GM03348 (cell line): ENCODE data around the gene PTTG1IP.
"Not testable (repeated sequence)": the region's sequence is repeated elsewhere in the genome, so short reads cannot be mapped to it uniquely, and the experiment has no call there.

ENCODE experiments used
- DNase-seq: peaks from one replicate; pipeline ENCODE4 v3.0.0; 2012; ENCODE audit warnings: low spot score

PTTG1IP gene

DNA sequence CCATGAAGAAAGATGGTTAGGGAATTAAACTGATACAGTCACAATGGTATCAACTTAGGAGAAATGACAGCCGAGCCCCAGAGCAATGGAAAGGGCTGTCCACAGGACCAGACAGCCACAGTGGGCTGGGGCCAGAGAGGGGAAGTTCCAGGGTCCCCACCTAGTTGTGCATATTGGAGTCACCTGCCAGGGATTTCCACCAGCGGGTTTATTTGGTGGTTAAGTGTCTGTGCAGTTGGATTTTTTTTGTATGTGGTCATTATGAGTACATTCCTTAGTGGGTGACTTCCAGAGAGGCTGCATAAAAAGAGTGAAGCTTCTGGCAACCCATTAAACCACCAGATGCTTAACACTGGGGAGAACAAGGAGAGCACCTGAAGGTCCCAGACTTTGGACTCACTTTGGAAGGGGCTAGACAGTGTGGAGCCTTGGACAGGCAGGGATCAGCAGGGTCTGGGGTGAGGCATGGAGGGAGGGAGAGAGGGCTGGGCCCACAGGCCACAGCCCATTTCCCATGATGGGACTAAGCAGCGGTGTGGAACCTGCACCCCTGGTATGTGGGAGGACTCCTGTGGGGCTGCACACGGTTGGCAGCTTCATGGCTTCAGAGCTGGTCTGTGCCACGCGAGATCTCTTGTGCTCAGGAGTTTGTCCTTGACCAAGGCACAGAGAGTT is 7.8 kb upstream of the PTTG1IP start:
- DNase-seq = peak; percentile 76

DNA sequence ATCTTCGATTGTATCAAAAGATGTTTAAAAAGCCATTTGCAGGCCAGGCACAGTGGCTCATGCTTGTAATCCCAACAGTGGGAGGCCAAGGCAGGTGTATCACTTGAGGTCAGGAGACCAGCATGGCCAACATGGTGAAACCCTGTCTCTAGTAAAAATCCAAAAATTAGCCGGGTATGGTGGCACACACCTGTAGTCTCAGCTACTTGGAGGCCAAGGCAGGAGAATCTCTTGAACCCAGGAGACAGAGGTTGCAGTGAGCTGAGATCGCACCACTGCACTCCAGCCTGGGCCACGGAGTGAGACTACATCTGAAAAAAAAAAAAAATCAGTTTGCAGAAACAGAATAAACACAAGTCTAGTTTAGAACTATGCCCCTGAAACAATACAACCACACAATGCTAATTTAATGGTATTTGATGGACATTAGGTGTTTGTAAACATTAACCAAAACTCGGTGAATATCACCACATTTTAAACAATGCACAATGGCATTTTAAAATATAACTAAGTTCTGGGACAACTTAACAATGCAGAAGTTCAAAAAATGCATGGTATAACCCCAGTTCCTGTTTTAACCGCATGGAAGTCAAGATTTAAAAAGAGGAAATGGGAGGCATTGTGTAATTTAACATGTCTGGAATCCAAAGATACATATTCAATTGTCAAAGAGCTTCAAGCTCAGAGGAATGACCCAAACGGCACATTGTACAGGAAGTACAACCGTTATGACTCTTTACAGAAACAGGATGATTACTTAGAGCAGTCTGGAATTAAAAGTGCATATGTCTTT is 7.1 kb upstream of the PTTG1IP start:
- peak; percentile 53 for DNase-seq

DNA sequence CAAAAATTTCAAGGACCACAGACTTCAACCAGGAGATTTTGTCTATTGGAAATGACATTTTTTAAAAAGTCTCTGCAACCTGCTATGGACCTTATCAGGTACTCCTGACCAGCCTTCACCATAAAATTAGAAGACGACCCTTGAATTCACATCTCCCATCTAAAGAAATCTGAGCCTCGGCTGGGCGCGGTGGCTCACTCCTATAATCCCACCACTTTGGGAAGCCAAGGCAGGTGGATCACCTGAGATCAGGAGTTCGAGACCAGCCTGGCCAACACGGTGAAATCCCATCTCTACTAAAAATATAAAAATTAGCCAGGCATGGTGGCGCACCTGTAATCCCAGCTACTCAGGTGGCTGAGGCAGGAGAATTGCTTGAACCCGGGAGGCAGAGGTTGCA is 5.7 kb upstream of the PTTG1IP start:
- DNase-seq = not testable (repeated sequence)

DNA sequence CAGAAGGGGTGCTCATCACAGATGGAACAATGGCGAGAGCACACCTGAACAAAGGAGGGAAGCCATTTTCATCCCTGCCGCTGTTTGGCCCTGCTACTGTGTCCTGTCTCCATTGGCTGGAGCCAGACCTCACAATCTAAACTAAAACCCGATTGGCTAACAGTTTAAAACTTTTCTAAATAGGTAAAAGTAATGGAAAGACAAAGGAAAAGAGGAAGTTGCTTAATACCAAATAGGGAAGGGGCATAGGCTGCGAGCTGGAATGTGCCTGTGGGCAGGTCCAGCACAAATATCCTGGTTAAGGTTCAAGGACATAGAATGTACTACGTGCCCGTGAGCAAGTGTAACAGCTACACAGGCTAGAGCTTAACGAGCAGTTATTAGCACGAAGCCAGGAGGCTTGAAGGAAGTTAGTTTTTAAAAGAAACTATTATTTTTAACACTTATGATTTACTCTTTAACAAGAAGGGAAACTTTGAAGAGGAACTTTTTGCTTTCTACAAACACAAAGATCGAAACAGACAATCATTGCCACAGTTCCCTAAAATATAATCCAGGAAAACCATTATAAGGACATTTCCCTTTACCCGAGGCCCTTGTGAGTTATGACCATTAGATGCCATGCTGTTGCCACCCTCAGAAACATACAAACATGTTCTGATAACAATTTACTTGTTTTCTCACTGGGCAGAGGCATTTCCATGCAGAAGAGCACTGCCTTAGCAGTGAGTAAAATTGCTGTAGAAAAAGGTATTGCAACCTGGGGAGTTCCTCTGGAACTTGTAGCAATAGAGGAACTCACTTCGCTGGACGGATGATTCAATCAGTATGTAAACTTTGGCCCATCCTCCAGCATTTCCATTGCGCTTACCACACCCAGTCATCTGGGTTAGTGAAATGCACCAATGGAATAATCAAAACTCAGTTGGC is 4.8 kb upstream of the PTTG1IP start:
- DNase-seq = no peak

DNA sequence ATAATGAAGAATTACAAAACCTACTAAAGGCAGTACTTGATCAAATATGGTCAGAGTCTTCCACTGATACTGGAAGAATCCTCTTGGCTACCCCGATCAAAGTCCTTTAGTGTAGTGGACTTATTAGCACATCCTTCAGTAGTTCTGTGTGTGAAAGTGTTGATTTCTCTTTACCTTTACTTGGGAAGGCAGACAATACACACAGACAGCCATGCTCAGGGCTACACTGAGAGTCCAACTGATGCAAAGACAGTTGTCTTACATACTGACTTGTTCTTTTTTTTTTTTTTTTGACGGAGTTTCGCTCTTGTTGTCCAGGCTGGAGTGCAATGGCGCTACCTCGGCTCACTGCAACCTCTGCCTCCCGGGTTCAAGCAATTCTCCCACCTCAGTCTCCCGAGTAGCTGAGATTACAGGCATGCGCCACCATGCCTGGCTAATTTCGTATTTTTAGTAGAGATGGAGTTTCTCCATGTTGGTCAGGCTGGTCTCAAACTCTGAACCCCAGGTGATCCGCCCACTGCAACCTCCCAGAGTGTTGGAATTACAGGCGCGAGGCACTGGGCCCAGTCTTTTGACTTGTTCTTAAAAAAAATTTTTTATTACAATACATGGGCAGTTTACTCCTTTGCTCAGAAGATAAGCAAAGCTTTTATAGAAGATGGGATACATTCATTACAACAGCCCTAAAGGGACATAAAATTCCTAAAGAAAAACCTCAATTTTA is 3.5 kb upstream of the PTTG1IP start:
- DNase-seq = no peak

DNA sequence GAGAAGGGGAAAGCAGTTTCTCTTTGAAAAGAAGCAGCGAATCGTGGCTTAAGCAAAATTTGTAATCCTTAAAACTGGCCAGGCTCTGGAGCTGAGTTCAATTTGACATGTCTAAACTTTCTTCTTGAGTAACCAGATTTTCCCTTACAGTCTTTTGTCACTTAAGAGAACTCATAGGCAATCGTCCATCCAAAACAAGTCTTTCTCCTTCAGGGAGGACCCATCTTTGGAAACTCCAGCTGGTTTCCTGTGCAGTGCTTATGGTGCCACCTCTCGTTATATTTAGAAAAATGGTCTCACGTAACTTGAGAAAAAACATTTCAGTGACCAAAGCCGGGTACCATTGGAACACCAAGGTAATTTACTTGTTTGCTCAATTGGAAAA is 1.8 kb upstream of the PTTG1IP start:
- DNase-seq = peak; percentile 59

DNA sequence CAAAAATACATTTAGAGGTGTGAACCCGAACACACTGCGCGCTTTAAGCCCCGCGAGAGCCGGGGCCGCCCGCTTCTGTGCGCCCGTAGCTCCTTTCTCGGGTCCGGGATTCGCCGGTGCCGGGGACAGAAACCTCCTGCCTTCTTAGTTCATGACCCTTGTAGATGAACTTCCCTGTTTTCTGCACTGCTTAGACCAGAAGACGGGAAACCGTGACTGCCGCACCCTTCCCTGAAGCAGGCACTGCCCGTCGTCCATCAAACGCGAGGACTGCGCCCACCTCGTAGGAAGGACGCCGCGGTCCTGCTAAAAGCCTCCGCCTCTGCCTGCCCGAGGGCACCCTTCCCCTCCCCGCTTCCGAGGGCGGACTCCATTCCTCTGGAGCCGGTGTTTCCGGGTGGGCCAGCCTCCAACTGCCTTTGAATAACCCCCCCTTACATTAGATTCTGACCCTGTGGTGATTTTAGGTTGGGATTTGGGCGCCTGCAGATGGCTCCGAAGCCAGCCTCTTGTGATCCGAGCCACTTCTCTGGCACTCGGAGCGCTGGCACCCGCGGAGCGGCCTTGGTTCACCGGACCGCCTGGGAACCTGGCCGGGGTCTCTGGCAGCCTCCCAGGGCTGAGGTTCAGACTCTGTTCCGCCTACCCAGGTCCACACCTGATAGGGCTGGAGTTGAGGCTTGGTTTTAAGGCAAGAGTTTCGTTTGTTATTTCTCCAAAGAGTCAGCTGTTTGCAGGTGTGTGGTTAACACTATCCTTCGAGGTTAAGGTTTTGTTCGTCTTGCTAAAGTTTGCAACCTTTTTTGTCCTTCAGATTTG is 1.2 kb upstream of the PTTG1IP start:
- DNase-seq = peak; percentile 56

DNA sequence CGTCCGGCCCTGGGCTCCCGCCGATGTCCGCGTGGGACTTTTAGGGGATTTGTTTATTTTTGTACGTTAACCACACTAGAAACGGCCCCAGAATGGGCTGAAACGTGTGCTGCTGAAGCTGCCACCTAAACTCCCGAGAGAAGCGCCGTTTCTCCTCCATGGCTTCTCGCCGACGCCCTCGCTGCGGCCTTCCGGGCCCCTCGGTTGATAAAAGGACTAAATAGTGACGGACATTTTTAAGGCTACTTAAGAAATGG is 678 bp upstream of the PTTG1IP start:
- DNase-seq = no peak

DNA sequence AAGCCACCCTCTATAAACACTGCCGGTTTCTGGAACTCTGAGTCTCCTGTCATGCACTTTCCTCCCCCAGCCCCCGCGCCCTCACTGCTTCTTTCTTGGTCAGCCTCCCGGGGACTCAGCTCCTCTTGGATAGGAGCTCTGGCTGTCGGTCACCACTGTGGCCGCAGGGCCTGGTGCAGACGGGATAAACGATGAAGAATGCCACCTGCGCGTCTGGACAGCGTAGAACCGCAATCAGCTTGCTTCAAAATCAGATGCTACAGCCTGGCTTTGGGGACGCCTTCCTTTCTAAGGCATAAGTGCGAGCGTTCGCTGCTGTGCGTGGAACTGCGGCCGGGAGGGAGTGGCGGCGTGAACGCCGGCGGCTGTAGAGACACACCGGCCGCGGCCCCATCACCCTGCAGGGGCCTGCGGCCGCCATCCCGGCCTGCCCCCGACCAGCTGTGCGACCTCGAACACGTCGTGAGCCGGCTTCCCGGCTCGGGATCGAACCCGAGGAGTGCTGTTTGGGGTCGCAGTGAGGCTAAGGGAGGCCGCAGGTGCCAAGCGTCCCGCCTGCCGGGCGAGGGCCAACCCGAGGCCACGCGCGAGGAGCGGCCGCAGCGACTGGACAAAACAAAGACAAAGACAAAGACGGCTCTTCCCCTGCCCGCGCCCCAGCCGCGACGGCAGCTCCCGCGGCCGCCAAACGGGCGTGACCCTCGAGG is 688 bp downstream of the PTTG1IP start:
- DNase-seq = peak; percentile 29

DNA sequence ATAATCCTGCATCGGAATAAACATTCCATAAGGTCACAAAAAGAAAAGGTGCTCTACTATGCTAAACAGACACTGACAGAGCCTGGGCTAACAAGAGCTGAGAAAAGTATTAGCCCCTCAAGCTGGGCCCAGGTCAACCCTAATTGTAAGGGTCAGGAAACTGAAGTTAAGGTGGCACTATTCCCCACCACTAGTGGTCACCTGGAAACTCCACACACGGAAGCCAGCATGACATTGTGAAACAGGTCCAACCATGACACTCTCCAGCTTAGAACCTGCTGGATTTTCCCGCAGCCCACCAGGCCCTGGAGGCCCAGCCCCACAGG is 1.2 kb downstream of the PTTG1IP start:
- DNase-seq = no peak

DNA sequence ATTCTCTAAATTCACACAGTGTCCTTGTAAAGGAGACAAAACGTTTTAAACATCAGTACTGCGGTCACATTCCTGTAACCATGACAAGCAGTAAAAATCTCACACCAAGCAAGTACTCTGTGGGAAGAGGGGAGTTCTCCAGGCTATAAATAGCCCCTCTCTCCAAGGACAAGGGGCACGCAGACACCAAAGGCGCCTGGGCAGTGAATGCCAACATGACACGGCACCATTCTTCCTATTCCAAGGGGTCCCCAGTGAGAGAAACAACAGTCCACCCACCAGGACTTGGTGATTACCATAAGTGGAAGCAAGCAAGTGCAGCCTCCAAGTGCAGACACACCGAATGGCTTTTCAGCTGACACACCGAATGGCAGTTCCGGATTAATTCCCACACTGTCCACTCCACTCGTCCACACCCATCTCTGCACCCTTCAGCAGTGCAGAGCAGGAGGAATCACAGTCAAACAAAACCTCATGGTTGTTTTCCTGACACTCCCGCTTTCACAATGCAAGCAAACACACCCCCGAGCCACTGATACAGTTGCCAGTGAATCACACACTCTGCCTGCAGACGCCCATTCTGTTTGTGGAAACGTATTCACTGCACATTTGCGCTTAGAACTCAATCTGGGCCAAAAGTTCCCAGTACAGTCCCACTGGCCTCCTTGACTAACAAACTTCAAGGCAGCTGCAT is 1.8 kb downstream of the PTTG1IP start:
- DNase-seq = peak; percentile 83

DNA sequence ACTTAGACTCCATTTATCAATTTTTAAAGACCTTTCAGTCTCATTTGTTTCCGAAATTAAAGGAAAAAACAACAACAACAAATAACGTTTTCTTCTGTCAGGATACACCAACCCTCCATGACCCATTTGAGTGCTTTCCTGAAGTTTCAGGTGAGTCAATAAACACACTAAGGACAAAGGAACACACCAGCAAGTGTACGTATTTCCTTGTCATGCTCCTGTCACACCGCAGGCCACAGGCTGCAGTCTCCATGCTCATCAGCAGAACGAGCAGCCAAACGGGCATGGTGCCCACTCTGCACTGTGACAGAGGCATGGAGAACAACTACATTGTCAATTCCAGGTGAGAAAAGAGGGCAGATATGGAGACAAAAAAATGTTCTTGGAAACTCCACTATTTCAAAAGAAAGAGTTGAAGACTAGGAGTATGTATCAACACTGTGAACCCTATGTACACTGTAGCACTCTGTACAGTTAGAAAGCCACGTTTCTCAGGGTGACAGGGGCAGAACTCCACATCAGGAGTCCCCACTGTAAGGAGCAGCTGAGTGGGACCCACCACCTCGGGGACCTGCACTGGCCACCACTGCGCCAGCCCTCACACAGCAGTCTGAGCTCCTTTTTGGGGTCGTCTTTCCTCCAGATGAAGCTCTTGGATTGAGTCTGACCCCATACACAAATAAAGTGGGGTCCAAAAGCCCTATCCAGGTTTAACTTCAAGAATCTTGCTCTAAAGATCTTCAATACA is 2.6 kb downstream of the PTTG1IP start:
- no peak for DNase-seq

DNA sequence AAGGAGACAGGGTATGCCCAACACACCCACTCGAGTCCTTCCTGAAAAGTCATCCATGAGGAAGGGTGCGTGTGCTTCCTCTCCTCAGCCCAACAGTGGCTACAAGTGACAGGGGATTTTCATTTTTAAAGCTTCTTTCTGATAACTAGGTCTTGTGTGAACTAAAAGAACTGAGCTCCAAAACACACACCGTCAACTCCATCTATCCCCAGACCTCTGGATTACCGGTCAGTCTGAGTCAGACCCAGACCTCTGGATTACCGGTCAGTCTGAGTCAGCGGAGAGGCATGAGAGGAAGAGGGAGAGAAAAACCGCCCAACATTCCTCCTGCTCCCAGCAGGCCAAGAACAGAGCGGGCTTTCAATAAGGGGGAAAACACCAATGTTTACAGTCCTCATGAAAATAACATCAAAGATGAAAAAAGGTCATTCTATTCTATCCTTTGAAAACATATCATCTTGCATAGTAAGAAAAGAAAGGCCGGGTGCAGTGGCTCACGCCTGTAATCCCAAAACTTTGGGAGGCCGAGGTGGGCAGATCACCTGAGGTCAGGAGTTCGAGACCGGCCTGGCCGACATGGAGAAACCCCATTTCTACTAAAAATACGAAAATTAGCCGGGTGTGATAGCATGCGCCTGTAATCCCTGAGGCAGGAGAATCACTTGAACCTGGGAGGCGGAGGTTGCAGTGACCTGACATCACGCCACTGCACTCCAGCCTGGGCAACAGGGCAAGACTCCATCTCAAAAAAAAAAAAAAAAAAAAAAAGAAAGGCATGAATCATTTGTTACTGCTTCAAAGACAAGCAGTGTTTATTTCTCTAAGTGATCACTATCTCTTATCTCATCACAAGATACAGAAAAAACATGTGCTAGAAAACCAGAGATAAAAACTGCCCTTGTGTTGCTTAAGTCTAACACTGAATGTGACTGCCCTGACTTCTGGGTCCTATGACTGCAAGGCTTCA is 3.4 kb downstream of the PTTG1IP start:
- peak; percentile 85 for DNase-seq

DNA sequence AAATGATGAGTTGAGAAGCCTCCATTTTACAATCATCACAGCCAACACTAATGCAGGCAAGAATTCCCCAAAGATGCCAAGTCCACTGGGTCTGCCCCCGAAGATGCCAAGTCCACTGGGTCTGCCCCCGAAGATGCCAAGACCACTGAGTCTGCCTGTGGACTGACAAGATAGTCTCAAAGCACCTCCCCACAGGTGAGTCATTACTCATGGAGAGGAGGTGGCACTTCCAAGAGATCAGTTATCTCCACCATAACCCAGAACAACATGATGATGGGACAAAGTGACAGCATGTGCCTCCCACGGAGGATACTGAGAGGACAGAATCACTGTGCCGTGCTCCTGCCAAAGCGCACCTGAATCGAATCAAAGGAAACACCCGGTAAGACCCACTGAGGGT is 4.8 kb downstream of the PTTG1IP start:
- DNase-seq = no peak

DNA sequence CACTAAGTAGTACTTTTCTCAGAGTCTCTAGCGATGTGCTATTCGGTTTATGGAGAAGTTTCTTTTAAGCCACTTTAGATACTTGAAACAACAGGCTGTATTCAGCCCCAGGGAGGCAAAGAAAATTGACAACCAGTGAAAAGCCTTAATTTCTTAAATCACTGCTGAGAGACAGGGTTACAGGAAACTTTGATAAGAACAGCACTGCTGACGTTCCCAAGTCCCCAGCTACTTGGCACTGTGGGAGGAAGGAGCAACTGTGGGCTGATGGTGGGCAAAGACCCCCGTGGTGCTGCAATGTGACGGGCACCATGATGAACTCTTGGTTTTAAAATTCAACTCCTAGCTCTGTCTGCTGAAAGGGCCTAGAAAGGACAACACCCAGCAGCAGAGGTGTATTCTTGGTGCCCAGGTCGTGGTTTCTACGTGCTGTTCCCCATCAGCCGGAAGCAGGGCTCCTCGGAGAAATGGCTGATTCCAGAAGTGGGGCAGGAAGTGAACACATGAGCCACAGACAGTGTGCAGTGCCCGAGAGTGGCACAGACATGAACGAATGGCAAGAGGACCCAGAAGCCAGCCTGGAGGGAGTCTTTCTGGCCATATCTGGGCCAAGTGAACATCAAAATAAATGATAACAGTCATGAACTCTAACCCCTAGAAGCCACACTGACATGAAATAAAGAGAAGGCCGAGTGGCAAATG is 5.3 kb downstream of the PTTG1IP start:
- no peak for DNase-seq

DNA sequence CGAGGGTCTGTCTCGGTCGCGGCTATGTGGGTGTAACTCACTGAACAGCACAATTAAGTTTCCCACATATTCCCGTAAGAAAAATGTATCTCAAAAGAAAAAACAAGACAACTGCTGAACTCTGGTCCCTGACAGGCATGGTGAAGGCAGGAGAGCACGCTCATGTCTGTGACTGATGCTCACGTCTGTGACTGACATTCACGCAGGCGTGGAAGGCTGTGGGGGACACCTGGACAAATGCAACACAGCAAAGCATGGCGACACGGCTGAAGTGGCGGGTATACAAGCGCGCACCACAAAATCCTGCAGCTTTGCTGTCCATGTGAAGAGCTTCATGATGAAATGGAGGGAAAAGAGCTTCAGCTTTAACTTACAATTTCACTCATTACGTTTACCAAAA is 6.0 kb downstream of the PTTG1IP start:
- DNase-seq = no peak

DNA sequence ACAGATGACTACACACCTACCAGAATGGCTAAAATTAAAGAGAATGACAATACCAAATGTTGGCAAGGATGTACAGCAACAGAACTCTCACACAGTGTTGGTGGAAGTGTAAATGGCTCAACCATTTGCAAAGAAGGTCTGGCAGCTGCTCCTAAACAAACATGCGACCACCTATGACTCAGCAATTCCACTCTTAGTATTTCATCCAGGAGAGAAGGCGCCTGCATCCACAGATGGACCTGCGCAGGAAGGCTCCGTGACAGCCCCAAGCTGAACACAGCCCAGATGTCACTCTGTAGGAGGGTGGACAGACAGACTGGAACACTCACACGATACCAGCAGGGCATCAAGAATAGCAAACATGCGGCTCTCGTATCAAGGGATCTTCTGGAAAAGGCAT is 6.7 kb downstream of the PTTG1IP start:
- no peak for DNase-seq
